Left kidney (tissue), 2 donors: ENCODE results near the gene BASP1. TPM values are rescaled to one million over a fixed set of nuclear protein-coding genes. Genes with fewer than 3 reads are reported as not detected.
"Not testable (repeated sequence)": the region's sequence is repeated elsewhere in the genome, so short reads cannot be mapped to it uniquely, and the experiment has no call there.

Experiments used
- DNase-seq: peaks from one replicate; pipeline ENCODE4 v3.0.0-alpha.2; 2013
- polyA plus RNA-seq: library from polyadenylated mRNA; unstranded; fragments of 120-200 nt; gene quantifications from one replicate; pipeline ENCODE4 v1.2.1, GENCODE V29; 2013; ENCODE audit not compliant: insufficient read length

Gene BASP1
- polyA plus RNA-seq, 1 donor, result 81.6 TPM

DNA sequence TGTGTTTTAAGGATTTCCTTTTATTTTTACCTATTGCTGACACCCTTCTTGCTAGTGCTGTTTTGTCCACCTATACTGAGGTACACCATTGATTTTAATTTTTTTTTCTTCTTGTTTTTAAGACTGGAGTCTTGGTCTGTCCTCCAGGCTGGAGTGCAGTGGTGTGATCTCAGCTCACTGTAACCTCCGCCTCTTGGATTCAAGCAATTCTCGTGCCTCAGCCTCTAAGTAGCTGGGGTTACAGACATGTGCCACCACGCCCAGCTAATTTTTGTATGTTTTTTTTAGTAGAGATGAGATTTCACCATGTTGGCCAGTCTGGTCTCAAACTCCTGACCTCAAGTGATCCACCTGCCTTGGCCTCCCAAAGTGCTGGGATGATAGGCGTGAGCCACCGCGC, 32.4 kb downstream of the BASP1 start:
- not testable (repeated sequence) for DNase-seq

- no peak for DNase-seq
Measured at GRCh38 chr5:17252543-17252942, 35.1 kb downstream of the BASP1 start.

- DNase-seq, result no peak
Measured at GRCh38 chr5:17255471-17256021, 38.1 kb downstream of the BASP1 start.

GRCh38 chr5:17256171-17256570, 38.7 kb downstream of the BASP1 start:
- no peak for DNase-seq

DNA sequence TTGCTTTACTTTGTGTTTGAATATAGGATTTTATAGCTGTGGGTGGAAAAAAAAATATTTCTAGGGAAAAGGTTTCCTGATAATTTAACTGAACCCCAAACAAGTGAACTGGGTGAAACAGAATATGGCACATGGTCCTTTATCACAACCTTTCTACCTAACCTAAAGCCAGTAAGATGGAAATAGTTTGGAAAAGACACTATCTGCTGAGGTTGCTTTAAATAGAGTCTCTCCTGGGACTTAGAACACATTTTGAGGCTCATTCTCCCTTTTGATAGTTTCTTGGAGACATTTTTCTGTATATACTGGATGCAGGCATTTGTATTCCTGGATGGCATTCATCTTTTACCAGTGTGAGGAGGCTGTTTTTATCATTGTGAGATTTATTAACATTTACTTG, 39.4 kb downstream of the BASP1 start:
- DNase-seq, result no peak

DNA sequence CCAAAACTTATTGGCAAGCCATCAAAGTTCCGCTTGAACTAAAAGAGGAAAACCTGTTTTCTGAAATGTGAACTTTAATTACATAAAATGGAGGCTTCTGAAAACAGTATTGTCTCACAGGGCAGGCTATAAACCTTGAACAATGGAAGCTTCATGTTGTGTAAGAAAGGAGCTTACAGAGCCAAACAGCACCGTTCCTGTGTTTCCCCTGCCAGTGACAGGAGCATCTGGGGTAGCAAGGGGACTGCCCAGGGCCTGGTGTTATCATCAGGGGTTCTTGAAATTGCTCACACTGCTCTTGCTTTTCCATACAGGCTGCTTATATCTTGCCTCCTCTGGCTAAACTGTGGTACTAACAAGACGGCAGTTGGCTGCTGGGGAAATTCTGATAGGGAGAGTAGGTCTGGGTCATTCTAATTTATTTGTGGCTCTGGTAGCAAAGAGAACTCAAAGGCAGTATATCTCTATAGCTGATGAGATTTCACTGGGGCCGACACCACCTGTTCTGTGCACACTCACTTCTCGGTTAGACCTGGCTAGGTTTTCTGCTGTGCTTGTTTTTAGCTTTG, 40.4 kb downstream of the BASP1 start:
- no peak for DNase-seq

GRCh38 chr5:17258431-17258830, 41.0 kb downstream of the BASP1 start:
- no peak for DNase-seq

GRCh38 chr5:17259012-17259411, 41.6 kb downstream of the BASP1 start:
- DNase-seq, result not testable (repeated sequence)

- no peak for DNase-seq
Measured at GRCh38 chr5:17259630-17260257, 42.3 kb downstream of the BASP1 start.

DNA sequence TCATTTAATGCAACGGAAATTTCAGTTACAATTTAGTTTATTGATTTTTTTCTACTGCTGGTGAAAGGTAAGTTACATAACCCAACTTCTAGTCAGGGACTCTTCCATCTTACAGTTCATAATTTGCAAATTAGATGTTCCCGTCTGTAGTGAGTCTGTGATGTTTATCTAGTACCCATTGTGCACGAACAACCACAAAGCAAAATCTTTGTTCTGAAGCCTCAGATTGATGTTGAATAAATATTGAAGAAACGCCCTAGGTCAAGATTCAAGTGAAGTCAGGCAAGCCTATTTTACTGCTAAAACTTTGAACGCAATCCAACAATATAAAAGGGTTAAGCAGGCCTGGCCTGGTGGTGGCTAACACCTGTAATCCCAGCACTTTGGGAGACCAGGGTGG, 43.1 kb downstream of the BASP1 start:
- no peak for DNase-seq

DNA sequence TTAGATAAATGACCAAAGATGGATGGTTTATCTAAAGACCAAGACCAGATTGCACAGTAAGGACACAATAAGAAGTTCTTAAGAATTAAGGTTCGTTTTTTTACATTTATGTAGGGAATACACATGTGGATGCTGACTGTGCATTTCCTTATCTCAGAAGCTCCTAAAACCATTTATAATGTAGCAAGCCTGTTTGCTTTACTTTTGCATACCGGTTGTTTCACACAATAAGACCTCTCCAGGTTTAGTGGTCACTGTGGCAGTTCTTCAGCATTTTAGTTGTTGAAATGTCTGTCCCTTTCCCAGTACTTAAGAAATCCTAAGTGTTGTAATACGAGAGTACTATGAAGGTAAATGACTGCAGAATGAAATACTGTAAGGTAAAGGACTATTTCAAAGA, 43.6 kb downstream of the BASP1 start:
- no peak for DNase-seq

GRCh38 chr5:17265041-17265440, 47.6 kb downstream of the BASP1 start:
- DNase-seq, result no peak

- no peak for DNase-seq
Measured at GRCh38 chr5:17267106-17267505, 49.7 kb downstream of the BASP1 start.

GRCh38 chr5:17269201-17269600, 51.8 kb downstream of the BASP1 start:
- DNase-seq, result no peak

GRCh38 chr5:17272111-17272510, 54.7 kb downstream of the BASP1 start:
- no peak for DNase-seq

- no peak for DNase-seq
Measured at GRCh38 chr5:17275289-17276158, 58.1 kb downstream of the BASP1 start.

- DNase-seq, result no peak
Measured at GRCh38 chr5:17276445-17276844, 59.0 kb downstream of the BASP1 start.

DNA sequence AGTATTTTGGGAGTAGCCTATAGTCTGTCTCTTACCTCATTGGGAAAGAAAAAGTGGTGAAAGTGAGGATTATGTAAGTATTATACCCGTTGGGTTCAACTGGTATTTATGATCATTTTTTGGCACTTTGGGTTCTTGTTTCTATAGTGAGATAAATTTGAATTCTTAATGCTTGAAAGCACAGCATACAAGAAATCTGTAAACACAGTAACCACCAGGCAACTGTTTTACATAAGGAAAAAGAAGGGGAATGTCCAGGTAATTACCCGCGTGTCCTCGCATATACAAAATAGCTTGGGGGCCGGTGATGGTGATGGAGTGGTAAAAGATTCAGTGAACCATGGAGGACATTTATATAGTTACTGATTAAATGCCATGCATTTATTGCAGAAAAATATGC, 60.5 kb downstream of the BASP1 start:
- DNase-seq, result no peak

- no peak for DNase-seq
Measured at GRCh38 chr5:17278931-17279330, 61.5 kb downstream of the BASP1 start.

DNA sequence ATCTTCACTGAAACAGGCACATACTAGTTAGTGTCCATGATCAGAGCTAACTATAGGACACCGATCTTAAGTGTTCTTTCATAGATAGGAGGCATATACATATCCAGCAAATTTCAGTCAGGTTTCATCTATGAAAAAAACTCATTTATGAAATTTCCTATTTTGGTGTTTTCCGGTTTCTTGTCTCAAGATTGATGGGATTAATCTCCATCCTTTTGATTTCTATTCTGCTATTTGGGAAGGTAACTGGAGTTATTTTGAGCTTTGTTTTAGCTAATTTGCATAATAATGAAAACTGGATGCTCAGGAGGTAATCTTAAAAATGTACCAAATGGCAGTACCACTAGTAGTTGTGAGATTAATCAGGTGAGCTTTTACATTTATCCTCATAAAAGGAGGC, 62.1 kb downstream of the BASP1 start:
- DNase-seq, result no peak

DNA sequence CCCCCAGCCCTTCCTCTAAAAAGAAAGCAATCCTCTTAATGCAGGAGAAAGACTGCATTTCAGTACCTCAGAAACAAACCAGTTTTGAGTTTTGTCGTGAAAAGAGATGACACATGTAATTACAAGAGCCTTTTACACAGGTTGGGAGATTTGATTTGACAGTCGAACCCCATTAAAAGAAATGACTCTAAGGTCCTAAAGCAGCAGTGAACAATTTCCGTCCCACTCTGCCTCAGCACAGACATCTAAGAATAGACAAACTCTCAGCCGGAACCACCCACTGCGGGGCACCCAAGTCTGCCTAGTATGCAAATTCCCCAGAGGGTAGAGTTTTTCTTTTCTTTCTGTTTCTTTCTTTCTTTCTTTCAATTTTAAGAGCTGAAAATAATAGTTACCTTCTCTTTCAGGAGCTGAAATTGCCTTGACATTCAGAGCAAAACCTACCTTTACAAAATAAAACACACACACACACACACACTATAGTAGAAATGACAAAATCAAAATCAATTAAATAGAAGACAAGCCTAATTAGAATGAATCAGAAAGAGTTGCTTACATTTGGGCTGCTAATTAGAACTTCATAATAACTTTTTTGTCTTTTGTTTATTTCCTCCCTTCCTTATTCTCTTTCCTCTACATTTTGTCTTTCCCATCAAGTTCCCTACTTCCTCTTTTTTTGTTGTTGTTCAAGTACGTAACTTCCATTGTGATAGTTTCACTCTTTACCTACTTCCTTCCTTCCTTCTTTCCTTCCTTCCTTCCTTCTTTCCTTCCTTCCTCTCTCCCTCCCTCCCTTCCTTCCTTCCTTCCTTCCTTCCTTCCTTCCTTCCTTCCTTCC, 65.1 kb downstream of the BASP1 start:
- DNase-seq, result no peak

GRCh38 chr5:17283121-17283415, 65.6 kb downstream of the BASP1 start:
- DNase-seq, result no peak
